B cell (primary cell): Measurements from ENCODE around the gene PRICKLE2. TPM values are rescaled to one million over a fixed set of nuclear protein-coding genes. Genes with fewer than 3 reads are reported as not detected.

ENCODE experiments used
- ATAC-seq: fragments of 200-7000 bp; cut with Tn5 transposase; one replicate; pipeline ENCODE4 v1.10.0; 2021; ENCODE audit warnings: low read depth, mild to moderate bottlenecking, moderate number of reproducible peaks, moderate library complexity
- CTCF ChIA-PET: fragments of 350-600 bp; sonication (Branson Sonifier 250); formaldehyde crosslinking; loops from one replicate; lab custom pipeline; 2021; ENCODE audit warnings: antibody characterized with exemption, inconsistent platforms; lab: Charles Lee
- POLR2A ChIA-PET: fragments of 350-600 bp; sonication (Branson Sonifier 250); formaldehyde crosslinking; loops from one replicate; lab custom pipeline; 2021; ENCODE audit warnings: antibody characterized with exemption; lab: Charles Lee
- DNase-seq: peaks from one replicate; pipeline ENCODE4 v3.0.0; 2013
- H2AFZ ChIP-seq: 2 replicates; pipeline ENCODE4 v1.6.1; 2012; ENCODE audit warnings: mild to moderate bottlenecking, low read depth, low read length; ENCODE audit not compliant: insufficient read depth, poor library complexity, severe bottlenecking
- H3K27ac ChIP-seq, 2 donors: 1 replicate in 1 of 2; 2 replicates in 1 of 2; pipeline ENCODE4 v1.5.1; 2012 to 2013; ENCODE audit warnings: low read length in 2 of 2, mild to moderate bottlenecking in 2 of 2, moderate library complexity in 1 of 2
- H3K27me3 ChIP-seq, 4 experiments: fragments of 200-600 bp in 1 of 4; sonication (generic) in 1 of 4; replicated peaks in 1 of 4; 1 replicate in 2 of 4; 2 replicates in 2 of 4; pipeline versions ENCODE4 v1.6.1 to v1.7.0; 2013 to 2016; ENCODE audit warnings: low read length in 3 of 4, mild to moderate bottlenecking in 2 of 4, mixed read lengths in 1 of 4, moderate library complexity in 1 of 4; ENCODE audit not compliant: insufficient read depth in 4 of 4, control insufficient read depth in 3 of 4; ENCODE audit errors: control extremely low read depth in 1 of 4
- H3K36me3 ChIP-seq, 2 experiments: replicated peaks in 1 of 2; 1 replicate in 1 of 2; 2 replicates in 1 of 2; pipeline versions ENCODE4 v1.6.1 to v1.7.1; 2013; ENCODE audit warnings: low read length in 1 of 2; ENCODE audit not compliant: insufficient read depth in 2 of 2, control insufficient read depth in 1 of 2; ENCODE audit errors: control extremely low read depth in 1 of 2, extremely low read depth in 1 of 2
- H3K4me1 ChIP-seq, 2 donors: fragments of 200-600 bp in 1 of 2; sonication (generic) in 1 of 2; 1 replicate in 1 of 2; 2 replicates in 1 of 2; pipeline versions ENCODE4 v1.5.1 to v1.6.1; 2013 to 2017; ENCODE audit warnings: low read length in 2 of 2; ENCODE audit not compliant: control insufficient read depth in 2 of 2, insufficient read depth in 2 of 2
- H3K4me2 ChIP-seq: replicated peaks from 2 replicates; pipeline ENCODE3; 2012; ENCODE audit warnings: mild to moderate bottlenecking, low read depth, low read length; ENCODE audit not compliant: poor library complexity, severe bottlenecking
- H3K4me3 ChIP-seq, 5 experiments: fragments of 200-600 bp in 1 of 5; sonication (generic) in 1 of 5; 1 replicate in 3 of 5; 2 replicates in 2 of 5; pipeline versions ENCODE4 v1.5.1 to v1.7.0; 2011 to 2016; ENCODE audit warnings: low read length in 4 of 5, mild to moderate bottlenecking in 4 of 5, low read depth in 2 of 5, control low read depth in 1 of 5, moderate library complexity in 1 of 5; ENCODE audit not compliant: insufficient read depth in 1 of 5; ENCODE audit errors: control extremely low read depth in 1 of 5, extremely low read depth in 1 of 5
- H3K79me2 ChIP-seq: fragments of 200-600 bp; sonication (generic); one replicate; pipeline ENCODE4 v1.6.0; 2016; ENCODE audit warnings: low read length; ENCODE audit not compliant: control insufficient read depth, insufficient read depth
- H3K9ac ChIP-seq: fragments of 200-600 bp; sonication (generic); 2 replicates; pipeline ENCODE4 v1.6.1; 2017; ENCODE audit warnings: mild to moderate bottlenecking, low read length, moderate library complexity
- H3K9me3 ChIP-seq, 3 donors: one replicate each; pipeline versions ENCODE4 v1.6.1 to v1.7.1; 2013; ENCODE audit warnings: low read length in 2 of 3; ENCODE audit not compliant: control insufficient read depth in 2 of 3, insufficient read depth in 1 of 3; ENCODE audit errors: control extremely low read depth in 1 of 3
- H4K20me1 ChIP-seq: 2 replicates; pipeline ENCODE4 v1.6.0; 2012; ENCODE audit warnings: mild to moderate bottlenecking, low read length; ENCODE audit not compliant: insufficient read depth, control insufficient read depth, poor library complexity, severe bottlenecking
- H3K27ac Mint-ChIP-seq: one replicate; pipeline ENCODE4 v1.8.0; 2021; ENCODE audit warnings: mixed read lengths
- H3K27me3 Mint-ChIP-seq: one replicate; pipeline ENCODE4 v1.8.0; 2021; ENCODE audit warnings: mixed read lengths
- H3K4me1 Mint-ChIP-seq: one replicate; pipeline ENCODE4 v1.8.0; 2021; ENCODE audit warnings: mixed read lengths
- H3K4me3 Mint-ChIP-seq: one replicate; pipeline ENCODE4 v1.8.0; 2021; ENCODE audit warnings: mixed read lengths
- H3K9me3 Mint-ChIP-seq: one replicate; pipeline ENCODE4 v1.8.0; 2022; ENCODE audit warnings: mixed read lengths; ENCODE audit not compliant: insufficient read depth
- CTCF ChIP-seq: fragments of 200-600 bp; IDR thresholded peaks from one replicate; pipeline ENCODE4 v1.8.0; 2022; ENCODE audit warnings: antibody characterized with exemption, mild to moderate bottlenecking
- EZH2 ChIP-seq: IDR thresholded peaks from 2 replicates; pipeline ENCODE4 v1.6.1; 2012; ENCODE audit warnings: borderline replicate concordance, low read depth, mild to moderate bottlenecking, moderate library complexity, low read length; ENCODE audit not compliant: insufficient read depth, poor library complexity, severe bottlenecking
- WGBS: methylation state at CpG from one replicate; pipeline ENCODE4 v1.1.5; 2013; ENCODE audit warnings: missing lambda C conversion rate; ENCODE audit not compliant: insufficient coverage; 5-methylcytosine and 5-hydroxymethylcytosine counted together
- intact Hi-C: fragments of 100-400 bp; cut with micrococcal nuclease; formaldehyde crosslinking; loops from one replicate; pipeline ENCODE4 v1.10.0; 2022
- polyA plus RNA-seq: library from polyadenylated mRNA; depleted of rRNA; stranded (reverse); fragments of >200 nt; gene quantifications from 2 replicates; pipeline ENCODE4 v1.2.3, GENCODE V29; 2012
- total RNA-seq, 2 donors: library from RNA; stranded (reverse); fragments of 120-200 nt in 1 of 2; gene quantifications; 1 replicate in 1 of 2; 2 replicates in 1 of 2; pipeline versions ENCODE4 v1.2.3 to v1.2.4, GENCODE V29; 2013 to 2022

The PRICKLE2 gene
- total and polyA plus RNA-seq, 2 donors (not counting 1 experiment from before 2014, with no cell fraction given): 0.30 to 1.4 TPM

- H3K79me2 ChIP-seq: no peaks in the 10 kb centered on the region
- Mint-ChIP-seq H3K27me3 (no peaks in the 10 kb centered on the region), H3K9me3 (no peaks in the 10 kb centered on the region), H3K27ac (no peak overlapping the region), H3K4me3 (no peak overlapping the region), H3K4me1 (peaks cover 24% of the 10 kb centered on the region)
- H3K9ac ChIP-seq: no peak overlapping the region
- peaks cover 0 to 11% of the 10 kb centered on the region in 2 donors for H3K4me1 ChIP-seq
- no peak overlapping the region for H3K4me2 ChIP-seq
- H3K27ac ChIP-seq: no peak overlapping the region
- no peak overlapping the region for H3K4me3 ChIP-seq
- DNase-seq: no peak
- H3K36me3 ChIP-seq: no peaks in the 10 kb centered on the region
- ChIA-PET CTCF (no interaction called here), POLR2A (no interaction called here)
- no peak for TF ChIP-seq EZH2
- no peak for TF ChIP-seq CTCF
- no peaks in the 10 kb centered on the region for H3K9me3 ChIP-seq
- 100% methylated on average over 1 of the region's 2 CpGs for WGBS
- no peak for ATAC-seq
- H4K20me1 ChIP-seq: no peaks in the 10 kb centered on the region
- H3K27me3 ChIP-seq: no peaks in the 10 kb centered on the region
- no peak overlapping the region for H2AFZ ChIP-seq
- intact Hi-C loops: no loop called here
Observed at GRCh38 chr3:64164349-64164748, 60.9 kb downstream of the PRICKLE2 start.

- Histone ChIP-seq H3K9me3 (no peaks in the 10 kb centered on the region), H3K4me1 (peaks cover 0 to 11% of the 10 kb centered on the region in 2 donors), H3K79me2 (no peaks in the 10 kb centered on the region), H3K36me3 (no peaks in the 10 kb centered on the region), H3K27ac (no peak overlapping the region), H3K4me2 (no peak overlapping the region), H3K4me3 (no peak overlapping the region), H2AFZ (no peak overlapping the region), H3K9ac (no peak overlapping the region), H3K27me3 (no peaks in the 10 kb centered on the region), H4K20me1 (no peaks in the 10 kb centered on the region)
- DNase-seq: no peak
- POLR2A ChIA-PET: no interaction called here
- WGBS: 82% methylated on average over 2 of the region's 4 CpGs
- Mint-ChIP-seq H3K27ac (no peak overlapping the region), H3K27me3 (no peaks in the 10 kb centered on the region), H3K4me1 (peaks cover 24% of the 10 kb centered on the region), H3K4me3 (peak overlapping the region; percentile 43), H3K9me3 (no peaks in the 10 kb centered on the region)
- TF ChIP-seq EZH2 (no peak), CTCF (no peak)
- CTCF ChIA-PET: no interaction called here
- ATAC-seq: no peak
- intact Hi-C loops: no loop called here
Observed at GRCh38 chr3:64163755-64164148, 61.5 kb downstream of the PRICKLE2 start.
